GM12878 (cell line): ENCODE measurements around the gene CLUH.

Source experiments
- EZH2 ChIP-seq: IDR thresholded peaks from 2 replicates; pipeline ENCODE4 v1.6.1; 2012; ENCODE audit warnings: low read depth, mild to moderate bottlenecking, control low read depth, inconsistent platforms, low read length, borderline replicate concordance; ENCODE audit not compliant: control insufficient read depth
- SMAD1 ChIP-seq: fragments of 450-650 bp; IDR thresholded peaks from 2 replicates; pipeline ENCODE4 v1.6.1; 2018; ENCODE audit warnings: mild to moderate bottlenecking, low read depth; ENCODE audit not compliant: partially characterized antibody
- TF ChIP-seq, protein P1 (sequence below): IDR thresholded peaks from 2 replicates; pipeline ENCODE4 v1.6.1; 2012; ENCODE audit warnings: low read length, inconsistent platforms
- TF ChIP-seq, protein P2 (sequence below): IDR thresholded peaks from 2 replicates; pipeline ENCODE4 v1.6.1; 2012; ENCODE audit warnings: low read depth, low read length, improper control_type of control experiment

DNA sequence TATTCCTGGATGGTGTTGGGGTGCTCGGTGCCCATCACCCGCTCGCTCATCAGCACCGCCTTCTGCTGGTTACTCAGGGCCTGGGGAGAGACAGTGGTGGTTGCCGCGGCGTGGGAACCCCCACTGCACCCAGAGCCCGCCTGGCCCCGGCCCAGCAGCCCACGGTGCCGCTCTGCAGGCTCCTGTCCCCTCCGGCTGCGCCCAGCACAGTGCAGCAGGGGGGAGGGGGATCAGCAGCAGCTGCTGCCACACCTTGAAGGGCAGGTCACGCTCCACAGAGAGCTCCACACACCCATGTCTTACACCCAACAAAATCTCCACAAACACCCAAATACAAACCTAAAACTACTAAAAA lies 18.8 kb downstream of the CLUH start:
- TF ChIP-seq EZH2 (no peak), SMAD1 (no peak)
- TF ChIP-seq, protein P1, sequence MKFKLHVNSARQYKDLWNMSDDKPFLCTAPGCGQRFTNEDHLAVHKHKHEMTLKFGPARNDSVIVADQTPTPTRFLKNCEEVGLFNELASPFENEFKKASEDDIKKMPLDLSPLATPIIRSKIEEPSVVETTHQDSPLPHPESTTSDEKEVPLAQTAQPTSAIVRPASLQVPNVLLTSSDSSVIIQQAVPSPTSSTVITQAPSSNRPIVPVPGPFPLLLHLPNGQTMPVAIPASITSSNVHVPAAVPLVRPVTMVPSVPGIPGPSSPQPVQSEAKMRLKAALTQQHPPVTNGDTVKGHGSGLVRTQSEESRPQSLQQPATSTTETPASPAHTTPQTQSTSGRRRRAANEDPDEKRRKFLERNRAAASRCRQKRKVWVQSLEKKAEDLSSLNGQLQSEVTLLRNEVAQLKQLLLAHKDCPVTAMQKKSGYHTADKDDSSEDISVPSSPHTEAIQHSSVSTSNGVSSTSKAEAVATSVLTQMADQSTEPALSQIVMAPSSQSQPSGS = no peak
- TF ChIP-seq, protein P2, sequence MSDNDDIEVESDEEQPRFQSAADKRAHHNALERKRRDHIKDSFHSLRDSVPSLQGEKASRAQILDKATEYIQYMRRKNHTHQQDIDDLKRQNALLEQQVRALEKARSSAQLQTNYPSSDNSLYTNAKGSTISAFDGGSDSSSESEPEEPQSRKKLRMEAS = no peak
